GM18505 (cell line): ENCODE data around the gene IRF2BP2.

ENCODE experiments used
- ATAC-seq: cut with Tn5 transposase; IDR thresholded peaks from one replicate; pipeline ENCODE4 v1.9.1; 2021; ENCODE audit not compliant: unreplicated experiment
- POLR2A ChIP-seq: IDR thresholded peaks from 4 replicates; pipeline ENCODE4 v1.6.1; 2011; ENCODE audit warnings: borderline replicate concordance; ENCODE audit not compliant: insufficient read depth, insufficient read length; ENCODE audit errors: extremely low read depth

IRF2BP2 gene

GRCh38 chr1:234554698-234555311 is 55.2 kb downstream of the IRF2BP2 start:
- no peak for TF ChIP-seq POLR2A
- ATAC-seq = no peak
